Measurements from ENCODE around the gene BAMBI.

The BAMBI gene

GRCh38 chr10:28721318-28721951 lies 44.1 kb downstream of the BAMBI start:
- H3K36me3 ChIP-seq (replicated peaks; ENCODE audit: insufficient read depth, low read length): no peaks in the 10 kb centered on the region
- no peaks in the 10 kb centered on the region for H3K27me3 ChIP-seq (replicated peaks; ENCODE audit: insufficient read depth, low read length)
- no peaks in the 10 kb centered on the region for H3F3A ChIP-seq (ENCODE audit: insufficient read depth, low read length)
- no peak overlapping the region for H3K9ac ChIP-seq (ENCODE audit: low read length)
- DNase-seq: no peak
- no peak overlapping the region for H2AFZ ChIP-seq (ENCODE audit: low read length)
- no peak overlapping the region for H3K4me3 ChIP-seq (ENCODE audit: low read length)
- no peaks in the 10 kb centered on the region for H3K9me2 ChIP-seq (replicated peaks; ENCODE audit: insufficient read depth, low read length)
- TF ChIP-seq EZH2phosphoT487 (IDR thresholded peaks at IDR 0.05; ENCODE audit: low read length): no peak
- no peak for TF ChIP-seq CTCF (IDR thresholded peaks at IDR 0.05; ENCODE audit: low read length)
- TF ChIP-seq EZH2 (optimal IDR thresholded peaks at IDR 0.05; ENCODE audit: low read depth, low read length): no peak
- no peaks in the 10 kb centered on the region for H3K9me3 ChIP-seq (replicated peaks; ENCODE audit: insufficient read depth, low read length)
- no peaks in the 10 kb centered on the region for H3K79me2 ChIP-seq (ENCODE audit: low read length)
- no peaks in the 10 kb centered on the region for H4K20me1 ChIP-seq (ENCODE audit: insufficient read depth, low read length)
- H3K4me1 ChIP-seq (ENCODE audit: low read length): no peaks in the 10 kb centered on the region
- H3K27ac ChIP-seq (ENCODE audit: low read length): no peak overlapping the region
- H3K4me2 ChIP-seq (ENCODE audit: low read depth, low read length): no peak overlapping the region

- Histone ChIP-seq H3K4me3 (ENCODE audit: low read length) (no peak overlapping the region), H3K4me1 (ENCODE audit: low read length) (no peaks in the 10 kb centered on the region), H3K9ac (ENCODE audit: low read length) (no peak overlapping the region), H3F3A (ENCODE audit: insufficient read depth, low read length) (no peaks in the 10 kb centered on the region), H3K9me2 (replicated peaks; ENCODE audit: insufficient read depth, low read length) (no peaks in the 10 kb centered on the region), H3K4me2 (ENCODE audit: low read depth, low read length) (no peak overlapping the region), H3K9me3 (replicated peaks; ENCODE audit: insufficient read depth, low read length) (no peaks in the 10 kb centered on the region), H3K79me2 (ENCODE audit: low read length) (no peaks in the 10 kb centered on the region), H4K20me1 (ENCODE audit: insufficient read depth, low read length) (no peaks in the 10 kb centered on the region), H3K27ac (ENCODE audit: low read length) (no peak overlapping the region), H3K27me3 (replicated peaks; ENCODE audit: insufficient read depth, low read length) (no peaks in the 10 kb centered on the region), H2AFZ (ENCODE audit: low read length) (no peak overlapping the region), H3K36me3 (replicated peaks; ENCODE audit: insufficient read depth, low read length) (no peaks in the 10 kb centered on the region)
- TF ChIP-seq CTCF (IDR thresholded peaks at IDR 0.05; ENCODE audit: low read length): no peak
- no peak for TF ChIP-seq EZH2phosphoT487 (IDR thresholded peaks at IDR 0.05; ENCODE audit: low read length)
- no peak for TF ChIP-seq EZH2 (optimal IDR thresholded peaks at IDR 0.05; ENCODE audit: low read depth, low read length)
- no peak for DNase-seq
Measured at GRCh38 chr10:28722065-28722803, 44.9 kb downstream of the BAMBI start.

GRCh38 chr10:28728366-28728765 lies 51.0 kb downstream of the BAMBI start:
- Histone ChIP-seq H3K36me3 (replicated peaks; ENCODE audit: insufficient read depth, low read length) (no peaks in the 10 kb centered on the region), H3K9me2 (replicated peaks; ENCODE audit: insufficient read depth, low read length) (no peaks in the 10 kb centered on the region), H3K27ac (ENCODE audit: low read length) (no peak overlapping the region), H3K79me2 (ENCODE audit: low read length) (no peaks in the 10 kb centered on the region), H3K4me1 (ENCODE audit: low read length) (no peaks in the 10 kb centered on the region), H3K27me3 (replicated peaks; ENCODE audit: insufficient read depth, low read length) (no peaks in the 10 kb centered on the region), H3K4me2 (ENCODE audit: low read depth, low read length) (no peak overlapping the region), H3K9ac (ENCODE audit: low read length) (no peak overlapping the region), H3K9me3 (replicated peaks; ENCODE audit: insufficient read depth, low read length) (no peaks in the 10 kb centered on the region), H4K20me1 (ENCODE audit: insufficient read depth, low read length) (no peaks in the 10 kb centered on the region), H2AFZ (ENCODE audit: low read length) (no peak overlapping the region), H3K4me3 (ENCODE audit: low read length) (no peak overlapping the region), H3F3A (ENCODE audit: insufficient read depth, low read length) (no peaks in the 10 kb centered on the region)
- TF ChIP-seq EZH2 (optimal IDR thresholded peaks at IDR 0.05; ENCODE audit: low read depth, low read length) (no peak), CTCF (IDR thresholded peaks at IDR 0.05; ENCODE audit: low read length) (no peak), EZH2phosphoT487 (IDR thresholded peaks at IDR 0.05; ENCODE audit: low read length) (no peak)
- DNase-seq: no peak
